Esophagus muscularis mucosa (tissue), 4 donors: ENCODE data around the gene SORCS2. TPM values are rescaled to one million over a fixed set of nuclear protein-coding genes. Genes with fewer than 3 reads are reported as not detected.
A peak's percentile ranks its signal among the peaks of the same experiment; 100 is the strongest.

Experiments
- DNase-seq: peaks from one replicate; pipeline ENCODE4 v3.0.0-alpha.2; 2017; ENCODE audit errors: extremely low spot score
- H3K27ac ChIP-seq, 4 donors: fragments of 200-600 bp; sonication (generic); replicated peaks in 1 of 4; 1 replicate in 3 of 4; 2 replicates in 1 of 4; pipeline ENCODE4 v1.5.1; 2016 to 2019; ENCODE audit warnings: mild to moderate bottlenecking in 1 of 4
- H3K27me3 ChIP-seq, 4 donors: fragments of 200-600 bp; sonication (generic); one replicate each; pipeline versions ENCODE4 v1.5.1 to v1.6.0; 2016 to 2019
- H3K36me3 ChIP-seq, 4 donors: fragments of 200-600 bp; sonication (generic); one replicate each; pipeline ENCODE4 v1.5.1; 2016 to 2019
- H3K4me1 ChIP-seq, 4 donors: fragments of 200-600 bp; sonication (generic); one replicate each; pipeline ENCODE4 v1.5.1; 2016 to 2019
- H3K4me3 ChIP-seq, 4 donors: fragments of 200-600 bp; sonication (generic); 1 replicate in 2 of 4; 2 replicates in 2 of 4; pipeline ENCODE4 v1.5.1; 2016 to 2019; ENCODE audit warnings: mild to moderate bottlenecking in 4 of 4, moderate library complexity in 1 of 4
- H3K9me3 ChIP-seq, 4 donors: fragments of 200-600 bp; sonication (generic); 1 replicate in 3 of 4; 2 replicates in 1 of 4; pipeline ENCODE4 v1.5.1; 2016 to 2019
- CTCF ChIP-seq, 3 experiments: fragments of 200-600 bp in 2 of 3; fragments of 450-650 bp in 1 of 3; sonication (generic) in 2 of 3; IDR thresholded peaks; one replicate each; pipeline ENCODE4 v1.5.1; 2017 to 2019; ENCODE audit warnings: antibody characterized with exemption in 3 of 3, mild to moderate bottlenecking in 2 of 3, moderate library complexity in 1 of 3
- EP300 ChIP-seq: sonication (generic); formaldehyde crosslinking; IDR thresholded peaks from one replicate; pipeline ENCODE4 v1.6.1; 2017; ENCODE audit warnings: antibody characterized with exemption
- POLR2A ChIP-seq: fragments of 450-650 bp; IDR thresholded peaks from one replicate; pipeline ENCODE4 v1.6.1; 2017; ENCODE audit warnings: antibody characterized with exemption, moderate library complexity, mild to moderate bottlenecking, low read depth
- POLR2AphosphoS5 ChIP-seq, 2 donors: sonication (generic); formaldehyde crosslinking; IDR thresholded peaks; one replicate each; pipeline ENCODE4 v1.6.1; 2017; ENCODE audit warnings: antibody characterized with exemption in 2 of 2
- WGBS: methylation state at CpG from one replicate; pipeline ENCODE4 v1.1.5; 2018; 5-methylcytosine and 5-hydroxymethylcytosine counted together
- intact Hi-C: fragments of 100-400 bp; cut with DNase I; formaldehyde crosslinking; loops from one replicate; pipeline ENCODE4 v1.15.1; 2023
- total RNA-seq, 4 donors: library from RNA; depleted of rRNA; stranded (reverse); fragments of >200 nt; gene quantifications; one replicate each; pipeline versions ENCODE4 v1.1.0 to v1.2.1, GENCODE V29; 2016

The SORCS2 gene
- total RNA-seq, 4 donors from 2014 or later: 3.3 to 10.1 (median 4.3) TPM

DNA sequence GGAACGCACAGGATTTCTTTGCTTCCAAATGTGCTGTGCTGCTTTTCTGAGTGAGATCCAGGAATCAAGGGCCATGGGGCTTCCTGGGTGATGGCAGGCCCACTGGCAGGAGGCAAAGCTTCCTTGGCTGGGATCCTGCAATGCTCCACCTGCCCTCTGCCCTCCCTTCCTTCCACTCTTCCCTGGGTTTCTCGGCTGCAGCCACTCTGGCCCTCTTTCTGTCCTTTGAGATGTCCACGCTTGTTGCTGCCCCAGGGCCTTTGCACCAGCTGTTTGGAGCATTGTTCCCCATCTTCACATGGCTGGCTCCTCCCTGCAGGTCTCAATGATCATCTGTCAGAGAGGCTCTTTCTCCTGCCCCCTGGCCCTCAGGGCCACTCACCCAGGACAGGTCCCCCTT is 163.5 kb downstream of the SORCS2 start:
- H3K9me3 ChIP-seq: no peaks in the 10 kb centered on the region
- H3K4me1 ChIP-seq: peaks cover 14 to 57% (median 23%) of the 10 kb centered on the region in 4 donors
- H3K4me3 ChIP-seq: no peak overlapping the region
- intact Hi-C loops: no loop called here
- 77% methylated on average over 3 of the region's 3 CpGs for WGBS
- no peaks in the 10 kb centered on the region for H3K27me3 ChIP-seq
- TF ChIP-seq POLR2A (no peak), POLR2AphosphoS5 (IDR thresholded peaks at IDR 0.05) (no peak), CTCF (IDR thresholded peaks at IDR 0.05) (no peak), EP300 (no peak)
- no peaks in the 10 kb centered on the region for H3K36me3 ChIP-seq
- no peak for DNase-seq
- no peak overlapping the region for H3K27ac ChIP-seq

DNA sequence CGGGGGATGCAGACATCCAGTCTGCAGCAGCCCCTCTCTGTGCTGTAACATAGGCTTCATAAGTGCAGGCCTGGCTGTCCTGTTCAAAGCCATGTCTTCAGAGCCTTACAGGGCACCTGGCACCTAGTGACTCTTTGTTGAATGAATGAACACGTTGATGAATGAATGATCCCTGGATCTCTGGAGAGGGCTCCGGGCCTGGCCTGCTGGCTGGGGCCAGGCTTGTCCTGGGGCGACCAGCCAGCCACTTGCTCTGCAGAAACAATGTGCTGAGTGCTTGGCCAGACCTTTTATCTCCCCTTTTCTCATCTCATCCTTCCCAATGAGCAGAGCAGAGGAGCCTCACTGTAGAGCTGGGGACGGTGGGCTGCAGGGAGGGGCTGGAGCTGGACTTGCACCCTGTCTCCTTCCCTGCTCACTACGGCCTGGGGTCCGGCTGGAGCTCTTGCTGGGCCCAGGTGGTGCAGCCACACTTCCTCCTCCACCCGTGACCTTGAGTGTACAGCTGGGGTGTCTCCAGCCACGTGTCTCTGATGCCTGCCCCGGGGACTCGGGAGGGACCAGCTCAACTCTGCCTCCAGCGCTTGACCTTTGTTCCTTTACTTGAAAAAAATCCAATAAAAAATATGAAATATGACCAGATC is 164.5 kb downstream of the SORCS2 start:
- Histone ChIP-seq H3K9me3 (no peaks in the 10 kb centered on the region), H3K36me3 (no peaks in the 10 kb centered on the region), H3K4me1 (peaks cover 21 to 67% (median 32%) of the 10 kb centered on the region in 4 donors), H3K27ac (no peak overlapping the region), H3K27me3 (no peaks in the 10 kb centered on the region), H3K4me3 (no peak overlapping the region)
- no peak for TF ChIP-seq EP300
- no peak for TF ChIP-seq POLR2A
- TF ChIP-seq CTCF (IDR thresholded peaks at IDR 0.05): no peak
- no peak for TF ChIP-seq POLR2AphosphoS5 (IDR thresholded peaks at IDR 0.05)
- 65% methylated on average over 12 of the region's 12 CpGs for WGBS
- intact Hi-C loops: no loop called here
- DNase-seq: no peak

- Histone ChIP-seq H3K27me3 (no peaks in the 10 kb centered on the region), H3K36me3 (no peaks in the 10 kb centered on the region), H3K4me1 (peaks cover 21 to 72% (median 33%) of the 10 kb centered on the region in 4 donors), H3K9me3 (no peaks in the 10 kb centered on the region), H3K27ac (no peak overlapping the region), H3K4me3 (no peak overlapping the region)
- DNase-seq: no peak
- TF ChIP-seq CTCF (IDR thresholded peaks at IDR 0.05) (no peak), POLR2A (no peak), EP300 (no peak), POLR2AphosphoS5 (IDR thresholded peaks at IDR 0.05) (no peak)
- intact Hi-C loops: no loop called here
- 89% methylated on average over 9 of the region's 9 CpGs for WGBS
These were observed 165.0 kb downstream of the SORCS2 start for GRCh38 chr4:7357323-7357722.

GRCh38 chr4:7358100-7358735 is 165.9 kb downstream of the SORCS2 start:
- Histone ChIP-seq H3K36me3 (no peaks in the 10 kb centered on the region), H3K4me3 (no peak overlapping the region), H3K4me1 (peaks cover 21 to 71% (median 33%) of the 10 kb centered on the region in 4 donors), H3K27me3 (no peaks in the 10 kb centered on the region), H3K27ac (peak overlapping the region in 2 of 4 donors; percentile 26 to 47), H3K9me3 (no peaks in the 10 kb centered on the region)
- 49% methylated on average over 11 of the region's 11 CpGs for WGBS
- DNase-seq: no peak
- TF ChIP-seq CTCF (IDR thresholded peaks at IDR 0.05) (no peak), EP300 (no peak), POLR2AphosphoS5 (IDR thresholded peaks at IDR 0.05) (peak; percentile 60 to 62)
- intact Hi-C loops: no loop called here
